ENCODE results near the gene PDIA6.

PDIA6 gene

DNA sequence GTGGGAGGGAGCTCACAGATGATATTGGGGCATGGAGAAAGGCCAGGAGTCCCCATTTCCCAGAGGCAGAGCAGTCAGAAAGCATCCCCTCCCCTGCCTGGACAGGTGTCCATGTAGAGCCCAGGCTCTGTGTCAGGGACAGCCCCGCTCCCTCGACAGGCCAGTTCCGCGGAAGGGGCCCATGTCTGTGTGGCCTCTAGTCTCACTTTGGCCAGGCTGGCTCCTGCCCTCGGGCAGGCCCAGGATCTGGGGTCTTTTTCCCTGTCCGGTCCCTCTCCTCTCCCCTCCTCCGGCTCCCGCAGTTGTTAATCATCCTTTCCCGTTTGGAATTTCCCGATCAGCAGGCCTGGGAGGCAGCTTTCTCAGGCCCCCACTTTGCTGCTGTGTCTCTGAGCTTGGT lies 20.4 kb upstream of the PDIA6 start:
- ATAC-seq, result no peak
- TF ChIP-seq BACH2 (CRISPR knock-in tag; IDR thresholded peaks at IDR 0.05; ENCODE audit: borderline replicate concordance) (no peak), OSR1 (CRISPR knock-in tag; IDR thresholded peaks at IDR 0.05) (no peak), CSDC2 (CRISPR knock-in tag; IDR thresholded peaks at IDR 0.05) (no peak), ZFP3 (CRISPR knock-in tag; IDR thresholded peaks at IDR 0.05) (no peak), SNAI2 (CRISPR knock-in tag; IDR thresholded peaks at IDR 0.05) (no peak), TOX (CRISPR knock-in tag; IDR thresholded peaks at IDR 0.05; ENCODE audit: borderline replicate concordance) (no peak), ARNTL (CRISPR knock-in tag; IDR thresholded peaks at IDR 0.05; ENCODE audit: borderline replicate concordance, low read depth) (no peak), ZNF70 (CRISPR knock-in tag; IDR thresholded peaks at IDR 0.05) (no peak), RARB (CRISPR knock-in tag; IDR thresholded peaks at IDR 0.05) (no peak), ISL1 (CRISPR knock-in tag; IDR thresholded peaks at IDR 0.05) (no peak), GLIS3 (CRISPR knock-in tag; IDR thresholded peaks at IDR 0.05) (no peak), ZNF565 (CRISPR knock-in tag; conservative IDR thresholded peaks at IDR 0.05; ENCODE audit: low read depth) (no peak), TCF4 (CRISPR knock-in tag; IDR thresholded peaks at IDR 0.05; ENCODE audit: borderline replicate concordance) (no peak), ZC3H10 (CRISPR knock-in tag; IDR thresholded peaks at IDR 0.05) (no peak), ZNF8 (CRISPR knock-in tag; IDR thresholded peaks at IDR 0.05) (no peak), PPARA (CRISPR knock-in tag; IDR thresholded peaks at IDR 0.05; ENCODE audit: borderline replicate concordance) (no peak)
- TF ChIP-seq, protein P1, sequence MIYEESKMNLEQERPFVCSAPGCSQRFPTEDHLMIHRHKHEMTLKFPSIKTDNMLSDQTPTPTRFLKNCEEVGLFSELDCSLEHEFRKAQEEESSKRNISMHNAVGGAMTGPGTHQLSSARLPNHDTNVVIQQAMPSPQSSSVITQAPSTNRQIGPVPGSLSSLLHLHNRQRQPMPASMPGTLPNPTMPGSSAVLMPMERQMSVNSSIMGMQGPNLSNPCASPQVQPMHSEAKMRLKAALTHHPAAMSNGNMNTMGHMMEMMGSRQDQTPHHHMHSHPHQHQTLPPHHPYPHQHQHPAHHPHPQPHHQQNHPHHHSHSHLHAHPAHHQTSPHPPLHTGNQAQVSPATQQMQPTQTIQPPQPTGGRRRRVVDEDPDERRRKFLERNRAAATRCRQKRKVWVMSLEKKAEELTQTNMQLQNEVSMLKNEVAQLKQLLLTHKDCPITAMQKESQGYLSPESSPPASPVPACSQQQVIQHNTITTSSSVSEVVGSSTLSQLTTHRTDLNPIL (CRISPR knock-in tag; IDR thresholded peaks at IDR 0.05; ENCODE audit: low read depth), result no peak
- TF ChIP-seq, protein P2, sequence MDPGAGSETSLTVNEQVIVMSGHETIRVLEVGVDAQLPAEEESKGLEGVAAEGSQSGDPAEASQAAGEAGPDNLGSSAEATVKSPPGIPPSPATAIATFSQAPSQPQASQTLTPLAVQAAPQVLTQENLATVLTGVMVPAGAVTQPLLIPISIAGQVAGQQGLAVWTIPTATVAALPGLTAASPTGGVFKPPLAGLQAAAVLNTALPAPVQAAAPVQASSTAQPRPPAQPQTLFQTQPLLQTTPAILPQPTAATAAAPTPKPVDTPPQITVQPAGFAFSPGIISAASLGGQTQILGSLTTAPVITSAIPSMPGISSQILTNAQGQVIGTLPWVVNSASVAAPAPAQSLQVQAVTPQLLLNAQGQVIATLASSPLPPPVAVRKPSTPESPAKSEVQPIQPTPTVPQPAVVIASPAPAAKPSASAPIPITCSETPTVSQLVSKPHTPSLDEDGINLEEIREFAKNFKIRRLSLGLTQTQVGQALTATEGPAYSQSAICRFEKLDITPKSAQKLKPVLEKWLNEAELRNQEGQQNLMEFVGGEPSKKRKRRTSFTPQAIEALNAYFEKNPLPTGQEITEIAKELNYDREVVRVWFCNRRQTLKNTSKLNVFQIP (CRISPR knock-in tag; IDR thresholded peaks at IDR 0.05; ENCODE audit: borderline replicate concordance, low read depth), result no peak
- TF ChIP-seq, protein P3, sequence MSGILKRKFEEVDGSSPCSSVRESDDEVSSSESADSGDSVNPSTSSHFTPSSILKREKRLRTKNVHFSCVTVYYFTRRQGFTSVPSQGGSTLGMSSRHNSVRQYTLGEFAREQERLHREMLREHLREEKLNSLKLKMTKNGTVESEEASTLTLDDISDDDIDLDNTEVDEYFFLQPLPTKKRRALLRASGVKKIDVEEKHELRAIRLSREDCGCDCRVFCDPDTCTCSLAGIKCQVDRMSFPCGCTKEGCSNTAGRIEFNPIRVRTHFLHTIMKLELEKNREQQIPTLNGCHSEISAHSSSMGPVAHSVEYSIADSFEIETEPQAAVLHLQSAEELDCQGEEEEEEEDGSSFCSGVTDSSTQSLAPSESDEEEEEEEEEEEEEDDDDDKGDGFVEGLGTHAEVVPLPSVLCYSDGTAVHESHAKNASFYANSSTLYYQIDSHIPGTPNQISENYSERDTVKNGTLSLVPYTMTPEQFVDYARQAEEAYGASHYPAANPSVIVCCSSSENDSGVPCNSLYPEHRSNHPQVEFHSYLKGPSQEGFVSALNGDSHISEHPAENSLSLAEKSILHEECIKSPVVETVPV (CRISPR knock-in tag; IDR thresholded peaks at IDR 0.05), result no peak
- TF ChIP-seq, protein P4, sequence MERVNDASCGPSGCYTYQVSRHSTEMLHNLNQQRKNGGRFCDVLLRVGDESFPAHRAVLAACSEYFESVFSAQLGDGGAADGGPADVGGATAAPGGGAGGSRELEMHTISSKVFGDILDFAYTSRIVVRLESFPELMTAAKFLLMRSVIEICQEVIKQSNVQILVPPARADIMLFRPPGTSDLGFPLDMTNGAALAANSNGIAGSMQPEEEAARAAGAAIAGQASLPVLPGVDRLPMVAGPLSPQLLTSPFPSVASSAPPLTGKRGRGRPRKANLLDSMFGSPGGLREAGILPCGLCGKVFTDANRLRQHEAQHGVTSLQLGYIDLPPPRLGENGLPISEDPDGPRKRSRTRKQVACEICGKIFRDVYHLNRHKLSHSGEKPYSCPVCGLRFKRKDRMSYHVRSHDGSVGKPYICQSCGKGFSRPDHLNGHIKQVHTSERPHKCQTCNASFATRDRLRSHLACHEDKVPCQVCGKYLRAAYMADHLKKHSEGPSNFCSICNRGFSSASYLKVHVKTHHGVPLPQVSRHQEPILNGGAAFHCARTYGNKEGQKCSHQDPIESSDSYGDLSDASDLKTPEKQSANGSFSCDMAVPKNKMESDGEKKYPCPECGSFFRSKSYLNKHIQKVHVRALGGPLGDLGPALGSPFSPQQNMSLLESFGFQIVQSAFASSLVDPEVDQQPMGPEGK (CRISPR knock-in tag; IDR thresholded peaks at IDR 0.05; ENCODE audit: borderline replicate concordance), result no peak

DNA sequence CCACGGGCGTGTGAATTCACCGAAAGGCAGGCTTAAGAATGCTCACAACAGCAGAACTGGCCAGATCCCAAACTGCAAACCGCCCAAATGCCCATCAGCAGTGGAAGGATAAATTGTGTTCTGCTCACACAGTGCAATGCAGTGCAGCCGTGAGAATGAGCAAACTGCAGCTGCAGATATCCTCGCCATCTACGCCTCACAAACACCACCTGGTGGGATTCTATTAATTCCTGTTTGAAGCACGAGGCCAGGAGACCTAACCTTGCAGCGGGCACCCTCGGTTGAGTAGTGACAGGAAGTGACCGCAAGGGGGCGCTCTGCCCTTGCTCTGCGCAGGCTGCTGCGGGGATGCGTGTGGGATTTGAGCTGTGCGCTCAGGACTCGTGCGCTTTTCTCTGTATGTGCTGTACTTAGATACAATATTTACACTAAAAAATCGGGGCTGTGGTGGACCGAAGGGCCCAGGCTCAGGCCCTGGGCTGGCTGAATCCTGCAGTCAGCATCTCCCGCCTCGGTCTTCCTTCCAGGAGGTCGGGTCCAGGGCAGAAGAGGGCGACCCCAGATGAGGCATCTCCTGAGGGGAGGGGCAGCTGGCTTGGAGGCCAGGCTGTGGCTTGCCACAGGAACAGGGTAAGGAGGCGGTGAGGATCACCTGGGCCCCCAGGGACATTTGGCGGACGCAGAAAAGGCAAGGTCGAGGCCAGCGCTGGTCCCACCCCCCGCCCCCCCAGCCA lies 19.8 kb upstream of the PDIA6 start:
- ATAC-seq, result peak; percentile 97
- TF ChIP-seq ISL1 (CRISPR knock-in tag; IDR thresholded peaks at IDR 0.05), result no peak
- no peak for TF ChIP-seq CSDC2 (CRISPR knock-in tag; IDR thresholded peaks at IDR 0.05)
- TF ChIP-seq ESRRG (CRISPR knock-in tag; IDR thresholded peaks at IDR 0.05), result no peak
- no peak for TF ChIP-seq ZNF70 (CRISPR knock-in tag; IDR thresholded peaks at IDR 0.05)
- no peak for TF ChIP-seq SNAI2 (CRISPR knock-in tag; IDR thresholded peaks at IDR 0.05)
- TF ChIP-seq GLIS3 (CRISPR knock-in tag; IDR thresholded peaks at IDR 0.05), result no peak
- no peak for TF ChIP-seq ZFP30 (CRISPR knock-in tag; IDR thresholded peaks at IDR 0.05)
- TF ChIP-seq ZFP3 (CRISPR knock-in tag; IDR thresholded peaks at IDR 0.05), result no peak
- TF ChIP-seq ZC3H10 (CRISPR knock-in tag; IDR thresholded peaks at IDR 0.05), result no peak
- no peak for TF ChIP-seq TCF4 (CRISPR knock-in tag; IDR thresholded peaks at IDR 0.05; ENCODE audit: borderline replicate concordance)
- no peak for TF ChIP-seq BACH2 (CRISPR knock-in tag; IDR thresholded peaks at IDR 0.05; ENCODE audit: borderline replicate concordance)
- no peak for TF ChIP-seq TOX (CRISPR knock-in tag; IDR thresholded peaks at IDR 0.05; ENCODE audit: borderline replicate concordance)

DNA sequence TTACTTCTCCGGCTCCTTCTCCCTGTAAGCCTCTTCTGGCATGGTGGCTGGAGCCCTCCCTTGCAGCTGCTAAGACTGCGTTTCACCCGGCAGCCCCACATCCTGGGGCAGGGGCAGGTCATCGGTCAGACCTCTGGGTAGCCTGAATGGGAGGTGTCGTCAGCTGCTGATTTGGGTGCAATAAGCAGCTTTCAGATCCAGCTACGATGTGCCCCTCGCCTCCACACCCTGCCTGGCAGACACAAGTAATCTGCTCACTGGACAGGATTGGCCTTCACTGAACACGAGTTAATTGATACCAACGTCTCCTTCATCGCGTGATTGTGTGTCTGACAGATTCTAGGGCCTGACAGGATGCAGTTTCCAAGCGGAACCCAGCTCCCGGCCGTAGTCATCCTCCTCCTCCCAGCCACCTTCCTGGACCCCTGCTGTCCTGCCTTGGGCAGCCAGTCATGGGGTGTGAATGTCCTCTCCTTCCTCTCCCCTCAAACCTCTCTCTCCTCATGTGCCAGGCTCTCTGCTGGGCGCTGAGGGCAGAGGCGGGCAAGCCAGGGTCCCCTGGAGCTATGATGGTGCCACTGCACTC lies 18.9 kb upstream of the PDIA6 start:
- no peak for ATAC-seq
- TF ChIP-seq GLIS3 (CRISPR knock-in tag; IDR thresholded peaks at IDR 0.05) (no peak), ARNTL (CRISPR knock-in tag; IDR thresholded peaks at IDR 0.05; ENCODE audit: borderline replicate concordance, low read depth) (no peak), SNAI2 (CRISPR knock-in tag; IDR thresholded peaks at IDR 0.05) (no peak), ZFP30 (CRISPR knock-in tag; IDR thresholded peaks at IDR 0.05) (no peak), ISL1 (CRISPR knock-in tag; IDR thresholded peaks at IDR 0.05) (no peak), OSR1 (CRISPR knock-in tag; IDR thresholded peaks at IDR 0.05) (no peak), ZFP3 (CRISPR knock-in tag; IDR thresholded peaks at IDR 0.05) (no peak)
- TF ChIP-seq, protein P2 (CRISPR knock-in tag; IDR thresholded peaks at IDR 0.05; ENCODE audit: borderline replicate concordance, low read depth), result no peak
- TF ChIP-seq, protein P1 (CRISPR knock-in tag; IDR thresholded peaks at IDR 0.05; ENCODE audit: low read depth), result no peak
- TF ChIP-seq, protein P3 (CRISPR knock-in tag; IDR thresholded peaks at IDR 0.05), result no peak
- TF ChIP-seq, protein P4 (CRISPR knock-in tag; IDR thresholded peaks at IDR 0.05; ENCODE audit: borderline replicate concordance), result no peak

All from SK-N-SH treated with all-trans-retinoic acid at 6 μM for 48 hours (cell line).